Fibroblast of pulmonary artery (primary cell): Measurements from ENCODE around the gene DNAJA3.
A peak's percentile ranks its signal among the peaks of the same experiment; 100 is the strongest.

ENCODE experiments used
- DNase-seq: peaks from one replicate; pipeline ENCODE4 v3.0.0-alpha.2; 2010; ENCODE audit warnings: low read depth
- H3K4me3 ChIP-seq: replicated peaks from 2 replicates; pipeline ENCODE4 v1.5.1; 2011; ENCODE audit warnings: low read depth, mild to moderate bottlenecking, control low read depth, low read length, moderate library complexity
- TF ChIP-seq, protein P1 (sequence below): IDR thresholded peaks from 2 replicates; pipeline ENCODE4 v1.5.1; 2011; ENCODE audit warnings: mild to moderate bottlenecking, control low read depth, low read length, inconsistent platforms; ENCODE audit errors: missing control alignments

The DNAJA3 gene

DNA sequence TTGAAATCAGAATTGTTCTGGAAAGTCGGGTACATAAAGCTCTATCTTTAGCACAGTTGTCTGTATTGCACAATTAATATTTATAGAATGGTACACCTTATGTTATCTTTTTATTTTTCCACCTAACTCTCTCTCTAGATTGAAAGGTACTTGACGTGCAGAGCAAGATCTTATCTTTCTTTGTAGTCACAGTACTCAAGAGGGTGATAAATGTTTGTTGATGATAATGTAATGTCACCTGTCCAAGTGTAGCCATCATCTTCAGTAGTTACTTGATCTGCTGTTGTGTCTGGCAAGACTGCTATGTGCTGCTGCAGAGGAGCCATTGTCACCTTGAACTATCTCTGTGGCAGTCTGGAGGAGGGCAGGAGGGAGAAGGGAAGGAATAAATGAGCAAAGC, 55.9 kb downstream of the DNAJA3 start:
- H3K4me3 ChIP-seq = no peak overlapping the region
- DNase-seq = no peak
- TF ChIP-seq, protein P1, sequence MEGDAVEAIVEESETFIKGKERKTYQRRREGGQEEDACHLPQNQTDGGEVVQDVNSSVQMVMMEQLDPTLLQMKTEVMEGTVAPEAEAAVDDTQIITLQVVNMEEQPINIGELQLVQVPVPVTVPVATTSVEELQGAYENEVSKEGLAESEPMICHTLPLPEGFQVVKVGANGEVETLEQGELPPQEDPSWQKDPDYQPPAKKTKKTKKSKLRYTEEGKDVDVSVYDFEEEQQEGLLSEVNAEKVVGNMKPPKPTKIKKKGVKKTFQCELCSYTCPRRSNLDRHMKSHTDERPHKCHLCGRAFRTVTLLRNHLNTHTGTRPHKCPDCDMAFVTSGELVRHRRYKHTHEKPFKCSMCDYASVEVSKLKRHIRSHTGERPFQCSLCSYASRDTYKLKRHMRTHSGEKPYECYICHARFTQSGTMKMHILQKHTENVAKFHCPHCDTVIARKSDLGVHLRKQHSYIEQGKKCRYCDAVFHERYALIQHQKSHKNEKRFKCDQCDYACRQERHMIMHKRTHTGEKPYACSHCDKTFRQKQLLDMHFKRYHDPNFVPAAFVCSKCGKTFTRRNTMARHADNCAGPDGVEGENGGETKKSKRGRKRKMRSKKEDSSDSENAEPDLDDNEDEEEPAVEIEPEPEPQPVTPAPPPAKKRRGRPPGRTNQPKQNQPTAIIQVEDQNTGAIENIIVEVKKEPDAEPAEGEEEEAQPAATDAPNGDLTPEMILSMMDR = no peak

DNA sequence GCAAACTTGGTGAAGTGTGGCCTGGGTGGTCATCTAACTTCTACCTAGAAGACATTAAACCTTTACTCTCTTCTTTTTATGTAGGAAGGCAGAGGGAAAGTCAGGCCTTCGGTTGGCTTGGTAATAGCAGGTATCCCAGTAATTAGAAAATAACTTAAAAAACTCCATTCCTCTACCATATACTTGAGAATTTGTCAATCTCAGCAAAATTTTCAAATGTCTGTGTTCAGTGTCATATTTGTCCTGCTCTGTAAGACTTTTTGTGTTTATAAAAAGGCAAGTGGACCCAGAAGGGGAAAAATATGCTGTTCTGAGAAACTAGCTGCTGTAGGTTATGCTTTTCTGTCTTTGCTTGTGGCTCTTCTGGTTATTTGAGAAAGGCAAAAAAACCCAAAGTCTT, 56.3 kb downstream of the DNAJA3 start:
- TF ChIP-seq, protein P1 = no peak
- H3K4me3 ChIP-seq = no peak overlapping the region
- no peak for DNase-seq

DNA sequence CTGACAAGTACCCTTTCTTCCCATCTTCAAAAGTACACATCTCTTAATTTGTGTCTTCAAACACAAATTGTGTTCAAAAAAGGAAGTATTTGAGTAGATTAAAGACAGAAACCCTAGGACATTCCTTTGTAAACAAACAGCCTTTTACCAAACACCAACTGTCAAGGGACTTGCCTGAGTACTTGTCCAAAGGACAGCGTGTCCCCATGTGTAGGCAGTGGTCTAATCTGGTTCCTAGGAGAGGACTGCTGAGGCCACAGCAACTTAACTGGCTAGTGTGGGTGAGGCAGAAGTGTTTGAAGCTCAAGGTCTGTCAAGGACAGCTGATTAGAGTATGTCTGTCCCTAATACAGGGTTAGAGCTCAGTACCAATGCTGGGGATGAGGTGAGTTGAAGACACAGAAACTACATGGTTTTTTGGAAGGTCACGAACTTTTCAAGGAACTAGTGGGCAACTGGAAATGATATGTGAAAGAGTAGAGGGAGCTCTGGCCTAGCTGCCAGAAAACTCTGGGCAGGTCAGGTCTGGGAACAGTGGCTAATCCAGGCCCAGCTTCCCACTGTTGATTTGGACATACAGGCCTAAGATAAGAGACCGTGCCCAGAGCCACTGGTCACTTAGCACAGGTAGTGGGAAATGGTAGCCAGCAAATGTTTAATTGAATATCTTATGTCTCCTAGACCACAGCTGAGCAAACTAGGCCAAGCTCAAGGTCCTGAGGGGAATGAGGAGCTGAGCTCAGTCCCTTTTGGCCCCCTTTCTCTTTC, 60.6 kb downstream of the DNAJA3 start:
- no peak for DNase-seq

DNA sequence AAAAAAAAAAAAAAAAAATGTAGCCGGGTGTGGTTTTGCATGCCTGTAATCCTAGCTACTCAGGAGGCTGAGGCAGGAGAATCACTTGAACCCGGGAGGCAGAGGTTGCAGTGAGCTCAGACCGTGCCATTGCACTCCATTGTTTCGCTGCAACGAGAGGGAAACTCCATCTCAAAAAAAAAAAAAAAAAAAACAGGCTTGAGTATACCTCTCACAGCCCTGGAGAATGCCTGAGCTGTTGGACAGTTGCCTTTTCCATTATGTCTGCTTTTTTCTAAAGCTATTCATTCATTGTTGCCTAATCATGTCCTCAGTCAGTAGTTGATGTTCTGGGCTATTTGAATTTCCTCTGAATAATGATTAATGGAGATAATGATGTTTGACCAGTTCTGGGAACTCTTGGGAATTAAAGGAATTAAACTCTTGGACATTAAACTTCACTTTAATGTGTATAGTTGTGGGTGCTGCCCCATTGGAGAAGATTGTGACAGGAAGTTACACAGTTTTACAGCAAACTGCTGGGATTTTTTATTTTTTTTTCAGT, 62.4 kb downstream of the DNAJA3 start:
- peak; percentile 91 for DNase-seq
- TF ChIP-seq, protein P1 = no peak
- H3K4me3 ChIP-seq = no peak overlapping the region

More for the DNA sequence above, 60.6 kb downstream of the DNAJA3 start:
- H3K4me3 ChIP-seq = no peak overlapping the region
- TF ChIP-seq, protein P1 = no peak

DNA sequence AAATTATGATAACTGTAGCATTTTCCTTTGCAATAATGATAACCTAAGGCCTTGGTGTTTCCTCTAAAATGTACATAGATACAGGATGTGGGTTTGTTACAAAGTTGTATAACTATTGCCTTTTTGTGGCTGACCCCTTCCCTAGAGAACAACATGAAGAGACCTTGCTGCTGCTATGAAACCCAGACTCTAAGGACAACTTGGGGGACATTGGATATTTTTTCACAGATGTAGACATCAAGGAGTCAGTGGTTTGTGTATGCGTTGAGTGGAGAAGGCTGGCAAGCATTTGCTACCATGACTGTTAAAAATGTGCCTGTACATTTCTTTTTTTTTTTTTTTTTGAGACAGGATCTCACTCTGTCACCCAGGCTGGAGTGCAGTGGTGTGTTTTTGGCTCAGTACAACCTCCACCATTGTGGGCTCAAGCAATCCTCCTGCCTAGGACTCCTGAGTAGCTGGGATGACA, 62.9 kb downstream of the DNAJA3 start:
- DNase-seq = peak; percentile 27
- TF ChIP-seq, protein P1 = no peak
- H3K4me3 ChIP-seq = no peak overlapping the region

DNA sequence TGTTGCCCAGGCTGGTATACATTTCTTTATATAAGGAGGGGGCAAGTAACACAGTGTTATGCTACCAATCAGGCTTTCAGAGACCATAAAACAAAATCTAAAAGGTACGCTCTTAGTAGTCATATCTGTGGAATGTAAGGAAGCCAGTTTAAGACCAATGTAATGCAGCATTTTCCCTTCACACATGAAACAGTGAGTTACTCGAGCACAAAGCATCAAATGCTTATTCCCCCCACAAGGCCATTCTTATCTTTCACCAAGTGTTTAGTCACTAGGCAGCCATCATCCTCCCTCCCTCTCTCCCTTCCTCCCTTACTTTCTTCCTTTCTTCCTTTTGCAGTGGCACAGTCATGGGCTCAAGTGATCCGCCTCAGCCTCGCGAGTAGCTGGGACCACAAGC, 63.4 kb downstream of the DNAJA3 start:
- H3K4me3 ChIP-seq = no peak overlapping the region
- peak; percentile 83 for DNase-seq
- TF ChIP-seq, protein P1 = no peak
